Adrenal gland (tissue), 12 donors: ENCODE measurements around the gene PDXDC1. TPM values are rescaled to one million over a fixed set of nuclear protein-coding genes. Genes with fewer than 3 reads are reported as not detected.
"Not testable (repeated sequence)": the region's sequence is repeated elsewhere in the genome, so short reads cannot be mapped to it uniquely, and the experiment has no call there.

Source experiments
- DNase-seq, 7 donors: peaks; one replicate each; pipeline ENCODE4 v3.0.0-alpha.2; 2019 to 2020
- H3K27ac ChIP-seq, 5 donors: fragments of 200-600 bp; sonication (generic) in 4 of 5; 1 replicate in 3 of 5; 2 replicates in 2 of 5; pipeline versions ENCODE4 v1.5.1 to v1.8.0; 2016 to 2020; ENCODE audit warnings: mild to moderate bottlenecking in 1 of 5
- H3K27me3 ChIP-seq: fragments of 200-600 bp; 2 replicates; pipeline ENCODE4 v1.8.0; 2021
- H3K36me3 ChIP-seq, 2 donors: fragments of 200-600 bp; replicated peaks in 1 of 2; 1 replicate in 1 of 2; 2 replicates in 1 of 2; pipeline versions ENCODE4 v1.5.1 to v1.8.0; 2018 to 2022
- H3K4me1 ChIP-seq, 2 donors: fragments of 200-600 bp; replicated peaks in 1 of 2; 1 replicate in 1 of 2; 2 replicates in 1 of 2; pipeline versions ENCODE4 v1.5.1 to v1.8.0; 2018 to 2021
- H3K4me3 ChIP-seq, 4 donors: fragments of 200-600 bp; sonication (generic) in 3 of 4; one replicate each; pipeline ENCODE4 v1.5.1; 2016 to 2018
- H3K9me3 ChIP-seq, 3 donors: fragments of 200-600 bp; sonication (generic) in 1 of 3; replicated peaks in 1 of 3; 1 replicate in 2 of 3; 2 replicates in 1 of 3; pipeline versions ENCODE4 v1.5.1 to v1.8.0; 2016 to 2021
- POLR2A ChIP-seq, 2 donors: fragments of 450-650 bp; IDR thresholded peaks; one replicate each; pipeline ENCODE4 v1.6.1; 2017; ENCODE audit warnings: antibody characterized with exemption in 2 of 2, mild to moderate bottlenecking in 2 of 2, moderate library complexity in 1 of 2
- WGBS, 4 donors: extraction: QIAGEN DNeasy Blood & Tissue Kit in 2 of 4; methylation state at CpG; one replicate each; pipeline versions ENCODE4 v1.1.5 to v1.1.7; 2013 to 2017; 5-methylcytosine and 5-hydroxymethylcytosine counted together
- intact Hi-C, 2 donors: fragments of 100-400 bp; cut with DNase I; formaldehyde crosslinking; loops; one replicate each; pipeline versions ENCODE4 v1.14.1 to v1.15.0; 2022 to 2023
- polyA plus RNA-seq, 3 donors: library from polyadenylated mRNA; stranded (reverse); fragments of 200-250 nt in 2 of 3; fragments of 350-450 nt in 1 of 3; fragmentation: Illumina TruSeq in 1 of 3; extraction: RNeasy Lipid Tissue Mini Kit (QIAGEN cat#74804) in 1 of 3; gene quantifications; one replicate each; pipeline ENCODE4 v1.2.3, GENCODE V29; 2013 to 2014
- total RNA-seq, 9 donors: library from RNA; depleted of rRNA in 4 of 9; stranded (reverse); fragments of >200 nt in 4 of 9; fragments of 120-200 nt in 1 of 9; fragmentation: NEBNext Ultra II Directional in 1 of 9; extraction: Animal tissue kit (Norgen Biotek cat#: 25700) in 1 of 9; gene quantifications; one replicate each; pipeline versions ENCODE4 v1.1.0 to v1.2.4, GENCODE V29; 2013 to 2023
- donor health status: healthy with polysubstance abuse.
- donor health status: Bipolar disorder and iron deficiency.
- donor health status: DM: yes; HTN: yes; CAD: no.
- donor health status: DM: no; HTN: no; CAD: no.
- donor health status: DM: no; HTN: no; CAD: no.
- donor health status: DM: yes; HTN: yes; CAD: no.

Gene PDXDC1
- total and polyA plus RNA-seq, 12 donors: 38.9 to 81.5 (median 68.2) TPM

- H3K27ac ChIP-seq, H3K9me3 ChIP-seq, H3K4me3 ChIP-seq, H3K4me1 ChIP-seq, H3K27me3 ChIP-seq, DNase-seq, intact Hi-C loops: not testable (repeated sequence)
- H3K36me3 ChIP-seq: peaks cover 0 to 28% of the 10 kb centered on the region in 2 donors
- WGBS, 4 donors: 94 to 100% (median 95%) methylated on average over 1 of the region's 3 CpGs
Measured at GRCh38 chr16:15002448-15002847, 27.6 kb downstream of the PDXDC1 start.

GRCh38 chr16:15005357-15006132 is 30.7 kb downstream of the PDXDC1 start:
- H3K36me3 ChIP-seq: peaks cover 0 to 24% of the 10 kb centered on the region in 2 donors
- H3K27me3 ChIP-seq, H3K4me1 ChIP-seq, H3K27ac ChIP-seq, H3K9me3 ChIP-seq, H3K4me3 ChIP-seq, DNase-seq, intact Hi-C loops: not testable (repeated sequence)
- WGBS, 4 donors: 82 to 97% (median 83%) methylated on average over 5 of the region's 5 CpGs

GRCh38 chr16:15008647-15009046 is 33.8 kb downstream of the PDXDC1 start:
- H3K27ac ChIP-seq, H3K9me3 ChIP-seq, DNase-seq, H3K27me3 ChIP-seq, H3K4me1 ChIP-seq, intact Hi-C loops, H3K4me3 ChIP-seq: not testable (repeated sequence)
- H3K36me3 ChIP-seq: peaks cover 0 to 24% of the 10 kb centered on the region in 2 donors
- 78 to 93% (median 90%) methylated on average over 3 of the region's 3 CpGs for WGBS, 4 donors

- H3K27ac ChIP-seq, H3K9me3 ChIP-seq, intact Hi-C loops, H3K27me3 ChIP-seq, H3K4me3 ChIP-seq: not testable (repeated sequence)
- H3K36me3 ChIP-seq: peaks cover 0 to 22% of the 10 kb centered on the region in 2 donors
- peaks cover 4 to 24% of the 10 kb centered on the region in 2 donors for H3K4me1 ChIP-seq
- DNase-seq: peak in 1 of 7 donors; percentile 62
- WGBS, 4 donors: 95 to 97% (median 96%) methylated on average over 10 of the region's 10 CpGs
Measured at GRCh38 chr16:15012941-15013340, 38.1 kb downstream of the PDXDC1 start.

GRCh38 chr16:15015671-15016070 is 40.8 kb downstream of the PDXDC1 start:
- H3K27ac ChIP-seq, DNase-seq, H3K9me3 ChIP-seq, intact Hi-C loops, H3K4me3 ChIP-seq, H3K27me3 ChIP-seq: not testable (repeated sequence)
- WGBS, 4 donors: 92 to 99% (median 97%) methylated on average over 3 of the region's 3 CpGs
- Histone ChIP-seq H3K36me3 (peaks cover 0 to 24% of the 10 kb centered on the region in 2 donors), H3K4me1 (peaks cover 4 to 24% of the 10 kb centered on the region in 2 donors)

- WGBS, 4 donors: 70 to 86% (median 80%) methylated on average over 4 of the region's 4 CpGs
- intact Hi-C loops, H3K4me3 ChIP-seq, H3K27me3 ChIP-seq, H3K9me3 ChIP-seq: not testable (repeated sequence)
- Histone ChIP-seq H3K36me3 (peaks cover 0 to 24% of the 10 kb centered on the region in 2 donors), H3K4me1 (peaks cover 4 to 24% of the 10 kb centered on the region in 2 donors), H3K27ac (peak overlapping the region in 3 of 5 donors; percentile 21 to 55 (median 28))
- peak in 1 of 7 donors; percentile 60 for DNase-seq
Measured at GRCh38 chr16:15016354-15016753, 41.5 kb downstream of the PDXDC1 start.

GRCh38 chr16:15016951-15017580 is 42.2 kb downstream of the PDXDC1 start:
- H3K27me3 ChIP-seq, intact Hi-C loops, H3K9me3 ChIP-seq, H3K4me3 ChIP-seq: not testable (repeated sequence)
- peak overlapping the region in 4 of 5 donors; percentile 9 to 55 (median 24) for H3K27ac ChIP-seq
- DNase-seq: peak; percentile 68 to 91 (median 79)
- H3K36me3 ChIP-seq: peaks cover 0 to 24% of the 10 kb centered on the region in 2 donors
- peak in 1 of 2 donors; percentile 7 for TF ChIP-seq POLR2A (IDR thresholded peaks at IDR 0.05)
- peaks cover 4 to 24% of the 10 kb centered on the region in 2 donors for H3K4me1 ChIP-seq
- 16 to 28% (median 22%) methylated on average over 4 of the region's 4 CpGs for WGBS, 4 donors

GRCh38 chr16:15021429-15021828 is 46.6 kb downstream of the PDXDC1 start:
- H3K4me3 ChIP-seq, H3K27me3 ChIP-seq, H3K27ac ChIP-seq, H3K9me3 ChIP-seq, intact Hi-C loops: not testable (repeated sequence)
- 82 to 86% (median 83%) methylated on average over 7 of the region's 7 CpGs for WGBS, 4 donors
- DNase-seq: peak in 1 of 7 donors; percentile 50
- Histone ChIP-seq H3K4me1 (peaks cover 4 to 20% of the 10 kb centered on the region in 2 donors), H3K36me3 (peaks cover 0 to 45% of the 10 kb centered on the region in 2 donors)
